Mucosa of descending colon (tissue), 3 donors: ENCODE data around the gene GH1. TPM values are rescaled to one million over a fixed set of nuclear protein-coding genes. Genes with fewer than 3 reads are reported as not detected.
A peak's percentile ranks its signal among the peaks of the same experiment; 100 is the strongest.
"Not testable (repeated sequence)": the region's sequence is repeated elsewhere in the genome, so short reads cannot be mapped to it uniquely, and the experiment has no call there.

ENCODE experiments used
- ATAC-seq: fragments of 200-7000 bp; cut with Tn5 transposase; one replicate; pipeline ENCODE4 v1.9.1; 2020; ENCODE audit warnings: mild to moderate bottlenecking, moderate library complexity
- DNase-seq, 3 donors: peaks; one replicate each; pipeline ENCODE4 v3.0.0-alpha.2; 2020
- H3K36me3 ChIP-seq: fragments of 200-600 bp; one replicate; pipeline ENCODE4 v1.8.0; 2021; ENCODE audit warnings: low read depth, mild to moderate bottlenecking
- H3K4me1 ChIP-seq: fragments of 200-600 bp; one replicate; pipeline ENCODE4 v1.8.0; 2021; ENCODE audit warnings: low read depth, mild to moderate bottlenecking
- H3K4me3 ChIP-seq: fragments of 200-600 bp; one replicate; pipeline ENCODE4 v1.8.0; 2021; ENCODE audit warnings: mild to moderate bottlenecking
- H3K9me3 ChIP-seq: fragments of 200-600 bp; one replicate; pipeline ENCODE4 v1.8.0; 2021; ENCODE audit warnings: mild to moderate bottlenecking
- CTCF ChIP-seq: fragments of 200-600 bp; IDR thresholded peaks from one replicate; pipeline ENCODE4 v1.8.0; 2022; ENCODE audit warnings: antibody characterized with exemption, mild to moderate bottlenecking
- intact Hi-C, 2 donors: fragments of 100-400 bp; cut with DNase I in 1 of 2; cut with micrococcal nuclease in 1 of 2; formaldehyde crosslinking; loops; one replicate each; pipeline versions ENCODE4 v1.11.0 to v1.11.1; 2022; cut with DNase I, micrococcal nuclease
- long read RNA-seq, 2 donors: library from polyadenylated mRNA; unstranded; transcript quantifications; one replicate each; pipeline ENCODE4 v2.0.0, GENCODE V29; 2019 to 2021
- total RNA-seq, 3 donors: library from RNA; stranded (reverse); fragmentation: NEBNext Ultra II Directional in 2 of 3; extraction: Animal tissue kit (Norgen Biotek cat#: 25700) in 2 of 3; gene quantifications; one replicate each; pipeline versions ENCODE4 v1.2.1 to v1.2.4, GENCODE V29; 2021 to 2023
- donor health status: DM: no; HTN: no; CAD: no; lungs with moderate emphysema.
- donor health status: DM: no; HTN: no; CAD: no.
- donor health status: DM: no; HTN: yes; CAD: no.

GH1 gene
- total RNA-seq = not detected
- long read RNA-seq, donor 1 = 0 reads
- long read RNA-seq, donor 2 = 0 reads

DNA sequence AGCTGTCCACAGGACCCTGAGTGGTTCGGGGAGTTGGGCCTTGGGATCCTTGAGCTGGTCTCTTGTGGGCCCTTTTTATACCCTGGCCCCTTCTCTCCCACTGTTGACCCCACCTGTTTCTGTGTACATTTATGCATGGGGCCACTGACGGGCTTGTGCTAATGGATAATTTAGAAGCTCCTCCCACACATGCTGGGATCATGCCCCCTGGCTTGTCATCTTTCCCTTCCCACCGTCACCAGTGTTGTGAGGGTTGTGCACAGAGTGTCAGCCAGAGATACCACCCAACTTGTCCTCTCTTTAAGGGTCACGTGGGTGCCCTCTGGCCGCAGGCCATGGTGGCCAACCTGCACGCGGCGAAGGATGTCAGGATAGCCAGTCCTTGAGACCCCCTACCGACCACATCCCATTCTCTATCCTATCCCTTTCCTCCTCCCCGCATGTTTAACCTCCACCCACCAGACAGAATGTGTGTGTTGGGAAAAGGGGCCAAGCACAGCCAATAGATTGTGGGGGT lies at the start of gene GH1:
Gene GH1 (minus strand): TSS at position 51 of the 517 bp plus-strand sequence. CDS start 63 bp downstream, outside the sequence.
- intact Hi-C loops = loop anchor here in 1 of 2 donors (10.0 kb wide), 1 partner anchor 216 kb away; the partner anchor contains the start of gene ERN1
- not testable (repeated sequence) for H3K4me3 ChIP-seq, H3K4me1 ChIP-seq, ATAC-seq, H3K9me3 ChIP-seq, H3K36me3 ChIP-seq
- peak in 1 of 3 donors; percentile 46 for DNase-seq

DNA sequence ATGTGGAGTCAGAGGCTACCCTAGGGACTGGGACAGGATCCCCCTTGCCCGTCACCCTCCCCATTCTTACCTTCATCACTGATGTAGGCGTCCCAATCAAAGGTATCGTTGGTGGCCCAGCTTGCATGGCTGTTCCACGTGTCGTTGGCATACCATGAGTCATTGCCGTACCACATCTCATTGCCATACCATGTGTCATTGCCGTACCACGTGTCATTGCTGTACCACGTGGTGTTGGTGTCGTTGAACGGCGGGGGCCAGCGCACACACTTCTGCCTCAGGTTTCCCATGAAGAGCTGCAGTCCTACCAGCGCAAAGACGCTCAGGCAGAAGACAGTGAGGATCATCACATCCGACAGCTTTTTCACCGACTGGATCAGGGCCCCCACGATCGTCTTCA lies 49.3 kb upstream of the GH1 start:
- intact Hi-C loops = no loop called here
- Histone ChIP-seq H3K9me3 (no peaks in the 10 kb centered on the region), H3K36me3 (no peaks in the 10 kb centered on the region), H3K4me1 (no peaks in the 10 kb centered on the region), H3K4me3 (no peak overlapping the region)
- no peak for ATAC-seq
- no peak for TF ChIP-seq CTCF
- no peak for DNase-seq

DNA sequence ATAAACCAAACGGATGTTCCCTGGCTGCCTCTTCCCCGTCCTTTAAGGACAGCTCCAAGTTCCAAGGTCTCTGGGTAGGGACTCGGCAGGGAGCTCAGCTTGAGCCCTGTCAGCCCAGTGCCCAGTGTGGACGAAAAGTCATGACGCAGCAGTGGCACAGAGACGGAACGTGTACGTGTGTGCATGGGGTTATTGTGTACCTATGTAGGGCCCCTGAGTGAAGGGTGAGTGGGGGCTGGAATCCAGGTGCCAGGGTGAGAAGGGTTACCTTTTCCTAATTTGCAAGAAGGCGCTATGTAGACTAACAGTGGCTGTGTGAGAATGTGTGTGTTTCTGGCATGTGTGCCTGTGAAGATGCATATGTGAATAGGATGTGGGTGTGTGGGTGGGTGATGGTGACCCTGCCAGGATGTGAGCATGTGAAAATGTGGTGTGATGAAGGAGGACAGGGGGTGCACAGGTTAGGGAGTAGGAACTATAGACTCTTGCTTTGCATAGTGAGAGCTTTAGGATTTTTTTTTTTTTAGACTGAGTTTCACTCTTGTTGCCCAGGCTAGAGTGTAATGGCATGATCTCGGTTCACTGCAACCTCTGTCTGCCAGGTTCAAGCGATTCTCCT lies 48.1 kb upstream of the GH1 start:
- ATAC-seq = peak; percentile 37
- Histone ChIP-seq H3K4me3 (no peak overlapping the region), H3K36me3 (no peaks in the 10 kb centered on the region), H3K4me1 (no peaks in the 10 kb centered on the region), H3K9me3 (no peaks in the 10 kb centered on the region)
- no peak for DNase-seq
- TF ChIP-seq CTCF = no peak
- intact Hi-C loops = no loop called here

DNA sequence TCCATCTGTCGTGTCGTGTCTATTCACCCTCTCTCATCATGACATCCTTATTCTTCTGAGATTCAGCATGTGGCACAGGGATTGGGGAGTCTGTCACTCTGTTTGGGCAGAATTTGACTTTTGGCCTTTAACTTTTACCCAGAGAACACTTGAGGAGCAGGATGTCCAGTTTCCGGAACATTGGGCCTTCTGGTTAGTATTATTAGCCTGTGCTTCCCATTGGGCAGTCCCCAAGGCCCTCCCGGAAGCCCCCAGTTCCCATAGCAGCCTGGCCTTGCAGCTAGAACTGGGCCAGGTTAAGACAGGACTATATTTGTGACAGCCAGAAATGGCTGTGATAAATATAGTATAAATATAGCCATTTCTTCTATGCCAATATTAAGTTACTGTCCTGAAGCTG lies 44.5 kb upstream of the GH1 start:
- ATAC-seq (no peak), DNase-seq (no peak)
- intact Hi-C loops = no loop called here
- Histone ChIP-seq H3K36me3 (no peaks in the 10 kb centered on the region), H3K4me1 (peaks cover 7% of the 10 kb centered on the region), H3K9me3 (no peaks in the 10 kb centered on the region), H3K4me3 (no peak overlapping the region)
- TF ChIP-seq CTCF = no peak

DNA sequence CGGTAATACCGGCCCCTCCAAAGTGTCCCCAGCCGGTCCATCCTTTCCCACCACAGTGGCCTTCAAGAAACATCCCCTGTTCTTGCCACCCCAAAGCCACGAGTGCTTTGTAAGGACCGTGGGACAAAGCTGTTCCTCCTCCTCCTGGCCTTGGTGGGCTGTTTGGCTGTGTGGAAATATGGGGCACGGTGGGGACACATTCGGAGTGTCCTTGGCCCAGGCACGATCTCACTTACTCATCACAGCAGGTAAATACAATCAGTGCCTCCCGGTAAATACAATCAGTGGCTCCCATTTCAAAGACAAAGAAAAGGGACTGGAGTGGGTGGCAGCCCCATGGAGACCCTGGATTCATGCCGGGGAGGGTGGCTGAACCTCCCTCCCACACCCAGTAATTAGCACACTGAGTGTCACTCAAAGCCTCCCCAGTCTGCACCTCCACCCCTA lies 43.7 kb upstream of the GH1 start:
- Histone ChIP-seq H3K4me3 (no peak overlapping the region), H3K9me3 (no peaks in the 10 kb centered on the region), H3K4me1 (peaks cover 7% of the 10 kb centered on the region), H3K36me3 (no peaks in the 10 kb centered on the region)
- no peak for TF ChIP-seq CTCF
- ATAC-seq = no peak
- DNase-seq = no peak
- intact Hi-C loops = no loop called here

DNA sequence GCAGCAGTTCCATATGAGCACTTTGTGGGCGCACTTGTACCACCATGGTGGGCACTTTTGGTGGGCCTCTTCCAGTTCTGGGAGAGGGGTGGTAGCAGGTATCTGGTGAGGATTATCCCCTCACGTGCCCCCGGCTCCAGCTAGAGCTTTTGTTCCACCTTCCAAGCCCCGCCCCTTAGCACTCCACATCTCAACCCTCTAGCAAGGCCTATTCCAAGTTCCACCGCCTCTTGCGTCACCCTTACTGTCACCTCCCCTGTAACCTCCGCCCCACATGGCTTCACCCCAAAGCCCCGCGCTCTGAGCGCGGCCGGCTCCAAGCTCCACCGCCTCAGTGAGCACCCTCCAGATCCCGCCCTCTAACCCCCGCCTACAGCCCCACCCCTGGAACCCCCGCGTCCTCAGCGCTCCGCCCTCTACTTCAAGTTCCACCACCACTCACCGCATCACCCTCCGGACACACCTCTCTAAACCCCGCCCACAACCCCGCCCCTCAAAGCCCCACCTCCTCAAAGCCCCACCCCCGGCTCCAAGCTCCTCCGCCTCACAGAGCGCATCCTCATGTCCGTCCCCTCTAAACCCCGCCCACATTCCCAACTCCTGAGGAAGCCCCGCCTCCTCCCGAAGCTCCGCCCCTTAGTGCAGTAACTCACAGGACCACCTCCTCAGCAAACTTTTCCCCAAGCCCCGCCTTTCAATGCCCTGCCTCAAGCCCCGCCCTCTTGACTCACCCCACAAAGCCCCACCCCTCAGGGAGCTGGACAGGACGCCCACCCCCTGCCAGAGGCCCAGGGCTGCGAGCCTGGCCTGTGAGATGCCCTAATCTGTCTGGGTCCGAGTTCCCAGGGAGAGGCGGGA lies 42.9 kb upstream of the GH1 start:
- intact Hi-C loops = no loop called here
- peak; percentile 84 for ATAC-seq
- peaks cover 7% of the 10 kb centered on the region for H3K4me1 ChIP-seq
- no peaks in the 10 kb centered on the region for H3K9me3 ChIP-seq
- DNase-seq = peak; percentile 56 to 73 (median 63)
- H3K36me3 ChIP-seq = no peaks in the 10 kb centered on the region
- no peak for TF ChIP-seq CTCF
- no peak overlapping the region for H3K4me3 ChIP-seq
